GM18519 (cell line): ENCODE data around the gene PDSS2.
"Not testable (repeated sequence)": the region's sequence is repeated elsewhere in the genome, so short reads cannot be mapped to it uniquely, and the experiment has no call there.

Source experiments
- ATAC-seq: cut with Tn5 transposase; IDR thresholded peaks from one replicate; pipeline ENCODE4 v1.9.1; 2021; ENCODE audit warnings: mild to moderate bottlenecking, moderate library complexity; ENCODE audit not compliant: unreplicated experiment, low FRiP score

Gene PDSS2

GRCh38 chr6:107329063-107329860, 130.1 kb downstream of the PDSS2 start:
- no peak for ATAC-seq

DNA sequence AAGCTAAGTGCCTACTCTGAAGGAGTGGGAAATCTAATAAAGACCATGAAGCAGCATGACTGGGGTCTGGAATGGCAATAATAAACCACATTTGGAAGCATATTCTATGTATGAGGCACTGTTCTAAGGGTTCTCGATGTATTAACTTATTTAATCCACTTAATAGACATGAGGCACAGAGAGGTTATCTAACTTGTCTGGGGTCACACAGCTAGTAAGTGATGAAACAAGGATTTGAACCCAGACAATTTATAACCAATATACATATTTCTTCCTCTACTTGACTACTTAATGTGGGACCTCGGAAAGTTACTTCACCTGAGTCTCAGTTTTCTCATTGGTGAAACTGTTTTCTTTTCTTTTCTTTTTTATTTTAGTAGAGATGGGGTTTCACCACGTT, 131.3 kb downstream of the PDSS2 start:
- ATAC-seq, result no peak

DNA sequence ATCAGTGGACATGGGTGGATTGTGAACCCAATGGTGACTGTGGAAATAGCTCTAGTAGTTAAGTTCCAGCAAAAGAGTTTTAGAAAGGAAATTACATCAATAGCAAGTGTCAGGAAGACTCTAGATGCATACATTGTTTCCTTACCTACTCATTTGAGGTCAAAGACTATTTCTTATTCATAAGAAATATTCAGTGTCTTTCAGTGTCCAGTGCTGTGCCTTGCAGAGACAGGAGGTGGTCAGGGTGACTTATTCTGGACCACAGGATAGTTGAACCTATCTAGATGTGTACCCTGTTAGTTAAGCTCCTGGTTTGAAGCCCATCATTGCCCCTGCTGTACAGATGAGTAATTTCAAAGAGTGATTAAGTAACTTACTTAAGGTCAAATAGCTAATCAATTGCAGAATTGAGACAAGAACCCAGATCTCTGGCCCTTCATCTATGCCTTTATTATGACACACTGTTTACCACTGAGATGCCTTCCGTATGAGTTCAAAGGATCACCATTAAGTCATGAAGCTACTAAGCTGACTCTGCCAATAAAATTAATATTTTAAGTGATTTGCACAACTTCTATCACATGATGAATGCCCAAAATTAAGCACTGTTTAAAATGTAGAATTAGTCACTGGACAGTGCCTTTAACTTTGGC, 136.1 kb downstream of the PDSS2 start:
- no peak for ATAC-seq

GRCh38 chr6:107321793-107322192, 137.6 kb downstream of the PDSS2 start:
- no peak for ATAC-seq

GRCh38 chr6:107319906-107320530, 139.3 kb downstream of the PDSS2 start:
- no peak for ATAC-seq

- peak; percentile 83 for ATAC-seq
Observed at GRCh38 chr6:107318100-107318736, 141.1 kb downstream of the PDSS2 start.

GRCh38 chr6:107315114-107315513, 144.2 kb downstream of the PDSS2 start:
- ATAC-seq, result no peak

DNA sequence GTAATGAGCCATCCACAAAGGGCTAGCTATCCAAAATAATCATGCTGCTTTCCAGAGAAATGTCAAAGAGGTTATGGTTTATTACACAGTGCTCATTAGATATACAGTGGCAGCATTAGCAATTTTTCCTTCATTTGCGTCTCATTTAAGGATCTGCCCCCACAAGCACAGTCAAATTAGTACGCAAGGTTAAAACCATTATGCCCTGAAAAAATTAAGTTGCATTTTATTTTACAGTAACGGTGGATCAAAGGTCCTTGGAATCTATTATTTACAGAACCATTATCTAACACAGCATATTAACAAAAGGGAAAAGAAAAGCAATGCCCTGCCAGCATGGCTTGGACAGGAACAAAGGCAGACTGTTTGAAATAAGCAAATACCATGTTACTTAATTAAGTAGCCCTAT, 144.8 kb downstream of the PDSS2 start:
- ATAC-seq, result no peak

- ATAC-seq, result no peak
Observed at GRCh38 chr6:107313776-107314175, 145.6 kb downstream of the PDSS2 start.

DNA sequence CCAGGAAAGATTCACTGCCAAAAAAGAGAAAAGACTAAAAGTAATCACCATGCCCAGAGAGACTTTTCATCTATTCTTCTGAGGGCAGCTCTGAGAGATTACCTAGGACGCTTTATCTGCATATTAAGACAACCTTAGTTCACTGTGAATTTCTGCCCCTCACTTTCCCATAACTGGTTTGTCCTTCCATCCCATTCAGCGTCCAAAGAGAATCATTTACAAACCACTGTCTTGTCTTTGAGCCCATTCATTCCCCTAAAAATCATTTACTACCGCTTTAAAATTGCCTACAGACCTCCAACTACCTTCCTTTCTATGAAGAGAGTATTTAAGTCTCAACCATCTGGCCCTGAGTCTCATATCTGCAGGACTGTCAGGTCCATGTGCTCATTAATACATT, 149.0 kb downstream of the PDSS2 start:
- ATAC-seq, result no peak

DNA sequence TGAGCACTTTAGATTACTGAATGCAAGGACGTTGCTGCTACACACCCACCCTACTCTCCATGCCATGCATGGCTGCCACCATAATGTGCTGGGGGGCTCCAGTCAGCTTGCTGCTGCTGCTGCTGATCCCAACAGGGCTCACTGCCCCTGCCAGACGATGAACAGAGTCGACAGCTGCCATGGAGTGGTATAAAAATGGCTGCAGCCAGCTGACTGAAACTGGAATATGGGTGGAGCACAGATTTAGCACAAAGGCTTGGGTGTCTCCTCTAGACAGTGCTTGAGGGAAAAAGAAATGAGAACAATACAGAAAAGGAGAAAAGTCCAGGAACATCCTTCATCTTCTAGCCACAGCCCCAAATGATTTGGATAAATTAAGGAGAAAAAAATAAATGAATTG, 150.7 kb downstream of the PDSS2 start:
- no peak for ATAC-seq

DNA sequence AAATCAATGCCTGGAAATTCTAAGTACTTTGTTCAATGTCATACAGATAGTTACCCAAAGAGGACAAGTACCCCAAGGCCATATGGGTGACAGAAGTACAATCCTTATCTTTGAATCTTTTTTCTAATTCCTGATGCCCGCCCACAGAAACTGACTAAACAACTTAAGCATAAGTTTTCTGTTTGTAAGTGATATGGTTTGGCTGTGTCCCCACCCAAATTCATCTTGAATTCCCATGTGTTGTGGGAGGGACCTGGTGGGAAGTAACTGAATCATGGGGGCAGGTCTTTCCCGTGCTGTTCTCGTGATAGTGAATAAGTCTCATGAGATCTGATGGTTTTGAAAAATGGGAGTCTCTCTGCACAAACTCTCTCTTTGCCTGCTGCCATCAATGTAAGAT, 153.4 kb downstream of the PDSS2 start:
- not testable (repeated sequence) for ATAC-seq

- ATAC-seq, result no peak
Observed at GRCh38 chr6:107305391-107305790, 154.0 kb downstream of the PDSS2 start.

DNA sequence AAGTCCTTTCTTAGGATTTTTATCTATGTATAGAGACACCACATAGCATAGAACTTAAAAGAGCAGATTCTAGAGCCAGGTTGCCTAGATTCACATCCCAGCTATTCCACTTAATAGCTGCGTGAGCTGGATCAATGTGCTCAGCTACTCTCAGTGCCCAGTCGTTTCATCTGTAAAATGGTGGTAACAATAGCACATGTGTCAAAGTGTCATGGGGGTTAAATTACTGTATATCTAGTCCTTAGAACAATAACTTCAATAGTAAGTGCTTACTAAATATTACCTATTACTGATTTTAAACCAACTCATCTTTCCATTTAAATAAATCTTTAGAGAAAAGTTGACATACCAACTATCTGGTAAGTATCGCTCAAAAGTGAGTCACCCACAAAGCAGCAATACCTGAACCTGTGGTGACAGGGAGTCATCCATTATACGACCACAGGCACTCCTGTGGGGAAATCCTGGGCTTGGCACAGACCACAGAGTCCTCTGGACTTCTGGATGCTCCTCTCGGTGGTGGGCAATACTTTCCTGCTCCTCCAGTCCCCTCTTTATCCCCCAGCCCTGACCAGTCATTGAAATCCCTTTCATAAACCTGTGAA, 154.8 kb downstream of the PDSS2 start:
- ATAC-seq, result no peak

DNA sequence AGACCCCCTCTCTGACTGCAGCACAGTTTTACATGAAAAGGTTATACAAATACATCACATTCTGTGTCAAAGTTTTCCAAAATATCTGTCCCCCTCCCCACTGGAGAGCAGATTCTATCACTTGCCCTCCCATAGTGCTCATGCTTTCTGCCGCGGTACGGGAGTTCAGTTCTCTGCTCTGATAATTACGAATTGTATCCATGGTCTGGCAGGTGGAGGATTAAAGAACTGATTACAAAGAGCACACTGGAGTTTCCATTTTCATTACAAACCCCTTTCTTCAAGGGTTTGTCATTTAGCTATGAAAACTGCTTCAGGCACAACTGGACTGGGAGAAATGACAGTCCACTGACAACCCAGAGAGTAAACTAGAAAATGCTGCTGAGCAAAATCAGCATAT, 166.0 kb downstream of the PDSS2 start:
- no peak for ATAC-seq

GRCh38 chr6:107292715-107293271, 166.6 kb downstream of the PDSS2 start:
- no peak for ATAC-seq

DNA sequence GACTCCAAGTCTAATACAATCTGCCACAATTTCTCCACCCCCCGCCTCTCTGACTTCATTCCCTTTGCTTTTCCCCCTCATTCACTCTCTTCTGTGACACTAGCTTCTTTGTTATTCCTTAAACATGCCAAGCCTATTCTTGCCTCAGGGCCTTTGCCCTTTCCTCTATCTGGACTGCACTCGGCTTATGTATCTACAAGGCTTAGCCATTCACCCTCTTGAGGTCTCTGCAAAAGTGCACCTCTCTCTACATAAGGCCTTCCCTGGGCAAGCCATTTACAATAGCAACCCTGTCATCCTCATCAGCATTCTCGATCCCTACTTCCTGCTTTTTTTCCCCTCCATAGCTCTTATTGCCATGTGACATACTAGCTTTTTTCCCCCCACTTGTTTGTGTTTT, 168.9 kb downstream of the PDSS2 start:
- no peak for ATAC-seq

GRCh38 chr6:107289258-107289657, 170.1 kb downstream of the PDSS2 start:
- not testable (repeated sequence) for ATAC-seq

- not testable (repeated sequence) for ATAC-seq
Observed at GRCh38 chr6:107285683-107286082, 173.7 kb downstream of the PDSS2 start.

GRCh38 chr6:107284805-107285204, 174.6 kb downstream of the PDSS2 start:
- no peak for ATAC-seq
